HG02610 (cell line): Measurements from ENCODE around the gene TBX2.

ENCODE experiments used
- ATAC-seq: cut with Tn5 transposase; IDR thresholded peaks from one replicate; pipeline ENCODE4 v1.9.1; 2021; ENCODE audit warnings: mild to moderate bottlenecking, moderate library complexity; ENCODE audit not compliant: unreplicated experiment

The TBX2 gene

DNA sequence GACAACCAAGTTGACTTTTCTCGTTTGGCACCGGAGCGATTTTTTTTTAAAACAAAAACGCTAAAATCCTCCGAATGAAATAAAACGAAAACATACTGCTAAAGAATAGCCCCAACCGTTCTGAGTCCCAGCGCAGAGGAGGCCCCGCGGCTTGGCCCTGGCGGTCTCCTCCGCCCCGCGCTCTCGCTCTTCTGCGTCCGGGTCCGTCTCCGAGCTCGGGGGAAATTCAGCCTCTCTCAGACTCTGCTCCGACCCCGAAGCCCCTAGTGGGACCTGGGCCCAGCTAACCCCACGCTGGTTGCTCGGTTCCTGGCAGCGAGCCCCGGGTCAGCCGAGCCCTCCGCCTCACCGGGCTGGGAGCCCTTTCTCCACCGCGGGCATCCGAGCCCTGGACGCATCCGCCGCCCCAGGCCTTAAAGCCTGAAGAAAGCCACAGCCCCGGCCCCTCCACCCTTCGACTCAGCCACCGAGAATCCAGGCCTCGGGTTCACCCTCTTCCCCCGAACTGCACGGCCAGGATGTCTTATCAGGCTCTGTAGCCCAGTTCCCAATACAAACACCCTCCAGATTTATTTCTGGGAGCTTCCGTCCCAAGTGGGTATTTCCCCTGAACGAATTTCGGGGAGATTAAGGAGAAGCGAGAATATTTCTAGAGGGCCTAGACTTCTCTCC is 1.2 kb downstream of the TBX2 start:
- no peak for ATAC-seq

GRCh38 chr17:61401389-61402072 is 1.9 kb downstream of the TBX2 start:
- ATAC-seq: no peak

GRCh38 chr17:61402073-61402541 is 2.5 kb downstream of the TBX2 start:
- no peak for ATAC-seq

DNA sequence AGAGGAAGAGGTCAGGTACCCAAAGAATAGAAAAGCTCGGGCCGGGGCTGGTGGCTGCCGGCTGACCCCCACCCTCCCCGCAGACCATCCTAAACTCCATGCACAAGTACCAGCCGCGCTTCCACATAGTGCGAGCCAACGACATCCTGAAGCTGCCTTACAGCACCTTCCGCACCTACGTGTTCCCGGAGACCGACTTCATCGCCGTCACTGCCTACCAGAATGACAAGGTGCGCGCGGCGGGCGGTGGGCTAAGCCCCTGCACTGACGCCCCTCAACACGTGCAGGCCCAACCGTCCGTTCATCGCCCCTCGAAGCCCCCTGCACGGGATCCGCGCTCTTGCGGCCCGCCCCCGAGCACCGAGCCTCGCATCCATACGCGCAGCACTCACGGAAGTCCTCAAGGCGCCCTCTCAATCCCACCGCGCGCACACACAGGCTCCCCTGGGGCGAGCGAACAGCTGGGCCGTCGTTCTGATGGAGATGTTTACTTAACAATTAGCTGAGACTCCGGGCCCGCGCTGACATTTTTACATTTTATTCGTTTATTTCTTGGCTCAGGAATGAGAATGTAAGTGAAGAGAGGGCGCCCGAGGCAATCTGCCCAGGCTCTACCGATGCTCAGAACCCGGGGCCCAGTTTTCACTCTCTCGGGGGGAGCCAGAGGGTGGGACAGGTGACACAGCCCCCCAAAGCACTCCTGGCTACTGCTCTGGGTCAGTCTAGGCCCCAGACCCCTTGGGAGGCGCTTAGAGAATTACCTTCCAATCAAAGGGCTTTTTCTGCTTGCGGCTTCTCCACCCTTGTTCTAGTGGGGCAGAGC is 3.5 kb downstream of the TBX2 start:
- no peak for ATAC-seq

- no peak for ATAC-seq
Observed at GRCh38 chr17:61403801-61404662, 4.4 kb downstream of the TBX2 start.

GRCh38 chr17:61404663-61404912 is 4.9 kb downstream of the TBX2 start:
- ATAC-seq: no peak

DNA sequence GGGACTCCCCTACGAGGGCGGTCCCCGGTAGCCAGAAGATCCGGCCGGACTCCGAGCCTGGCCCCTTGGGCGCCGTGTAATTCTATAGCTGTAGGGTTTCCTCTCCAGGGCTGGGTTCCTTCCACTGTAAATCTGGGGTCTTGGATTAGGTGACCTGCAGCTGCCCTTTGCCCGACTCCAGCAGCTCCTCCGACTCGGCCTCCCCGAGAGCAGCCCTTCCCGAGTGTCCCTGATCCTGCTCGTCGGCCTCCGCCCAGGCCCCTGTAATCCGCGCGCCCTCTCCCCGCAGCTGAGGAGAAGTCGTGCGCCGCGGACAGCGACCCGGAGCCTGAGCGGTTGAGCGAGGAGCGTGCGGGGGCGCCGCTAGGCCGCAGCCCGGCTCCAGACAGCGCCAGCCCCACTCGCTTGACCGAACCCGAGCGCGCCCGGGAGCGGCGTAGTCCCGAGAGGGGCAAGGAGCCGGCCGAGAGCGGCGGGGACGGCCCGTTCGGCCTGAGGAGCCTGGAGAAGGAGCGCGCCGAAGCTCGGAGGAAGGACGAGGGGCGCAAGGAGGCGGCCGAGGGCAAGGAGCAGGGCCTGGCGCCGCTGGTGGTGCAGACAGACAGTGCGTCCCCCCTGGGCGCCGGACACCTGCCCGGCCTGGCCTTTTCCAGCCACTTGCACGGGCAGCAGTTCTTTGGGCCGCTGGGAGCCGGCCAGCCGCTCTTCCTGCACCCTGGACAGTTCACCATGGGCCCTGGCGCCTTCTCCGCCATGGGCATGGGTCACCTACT is 5.5 kb downstream of the TBX2 start:
- ATAC-seq: no peak

DNA sequence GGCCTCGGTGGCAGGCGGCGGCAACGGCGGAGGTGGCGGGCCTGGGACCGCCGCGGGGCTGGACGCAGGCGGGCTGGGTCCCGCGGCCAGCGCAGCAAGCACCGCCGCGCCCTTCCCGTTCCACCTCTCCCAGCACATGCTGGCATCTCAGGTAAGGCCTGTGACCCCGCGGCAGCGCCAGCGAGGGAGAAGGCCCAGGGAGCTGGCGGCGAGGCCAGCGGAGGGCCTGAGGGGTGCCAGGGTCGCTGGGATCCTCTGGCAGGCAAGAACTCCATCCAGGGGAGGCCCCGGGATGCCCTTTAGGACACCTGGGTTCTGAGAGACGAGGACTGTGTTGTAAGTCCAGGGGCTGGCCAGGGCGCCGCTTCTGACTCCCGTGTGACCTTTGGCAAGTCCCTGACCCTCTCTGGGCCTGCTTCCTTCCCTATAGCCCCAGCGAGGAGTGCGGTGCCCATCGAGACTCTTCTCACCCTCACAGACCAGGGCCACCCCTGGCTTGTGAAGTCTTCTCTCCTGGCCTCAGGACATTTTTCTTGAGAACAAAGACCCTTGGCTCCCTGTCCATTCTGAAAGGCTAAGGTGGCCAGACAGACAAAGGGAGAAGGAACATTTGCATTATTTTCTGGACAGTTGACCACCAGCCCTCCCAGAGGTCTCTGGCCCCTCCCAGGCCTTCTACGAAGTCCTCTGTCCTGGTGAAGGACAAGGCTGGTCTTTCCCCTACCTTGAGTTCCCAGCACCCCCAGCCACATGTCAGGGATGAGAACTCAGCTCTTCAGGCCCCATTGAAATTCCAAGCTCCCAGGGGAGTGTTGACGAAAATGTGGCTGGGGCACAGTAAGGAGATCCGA is 6.3 kb downstream of the TBX2 start:
- no peak for ATAC-seq

GRCh38 chr17:61406537-61406845 is 6.8 kb downstream of the TBX2 start:
- ATAC-seq: no peak

GRCh38 chr17:61406971-61407911 is 7.6 kb downstream of the TBX2 start:
- ATAC-seq: no peak

GRCh38 chr17:61408151-61409041 is 8.8 kb downstream of the TBX2 start:
- ATAC-seq: no peak

- no peak for ATAC-seq
Observed at GRCh38 chr17:61409301-61410112, 9.9 kb downstream of the TBX2 start.

- ATAC-seq: no peak
Observed at GRCh38 chr17:61410141-61411010, 10.7 kb downstream of the TBX2 start.

GRCh38 chr17:61411011-61411260 is 11.3 kb downstream of the TBX2 start:
- ATAC-seq: no peak

DNA sequence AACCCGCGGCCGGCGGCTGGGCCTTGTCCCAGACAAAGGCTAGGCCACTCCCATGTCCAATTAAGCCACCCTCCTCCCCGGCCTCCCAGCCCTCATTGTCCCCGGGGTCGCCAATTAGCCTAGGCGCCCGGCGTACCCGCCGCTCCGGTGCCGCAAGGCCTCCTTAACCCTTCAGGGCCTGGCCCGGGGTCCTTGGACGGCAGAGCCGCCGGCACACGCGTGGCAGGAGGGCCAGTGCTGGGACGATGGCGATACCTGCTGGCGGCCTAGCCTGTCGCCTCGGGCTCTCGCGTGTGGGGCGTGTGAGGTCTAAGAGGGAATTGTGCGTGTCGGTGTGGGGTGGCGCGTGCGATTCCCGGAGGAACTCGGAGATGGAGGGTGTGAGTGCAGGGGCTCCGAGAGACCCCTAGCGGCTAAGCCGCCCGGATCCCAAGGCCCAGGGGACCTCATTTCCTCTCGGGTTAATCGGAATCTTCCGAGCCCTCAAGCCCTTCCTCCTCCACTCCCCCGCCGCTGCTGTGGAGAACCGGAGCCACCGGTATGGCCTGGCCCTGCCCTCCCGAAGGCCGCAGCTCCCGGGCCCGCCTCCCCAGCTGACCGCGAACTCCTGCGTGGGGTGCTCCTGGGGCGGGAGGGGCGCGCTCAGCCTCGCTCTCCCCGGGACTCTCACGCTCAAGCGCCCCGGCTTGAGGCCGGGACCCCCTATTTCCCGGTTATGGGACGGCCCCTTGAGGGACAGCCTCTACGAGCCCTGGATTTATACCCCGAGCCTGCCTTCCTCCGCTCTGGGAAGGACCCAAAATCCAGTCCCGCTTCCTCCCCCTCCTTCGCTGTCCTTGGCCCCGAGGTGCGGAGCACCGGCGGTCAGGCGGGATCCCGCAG is 11.9 kb downstream of the TBX2 start:
- no peak for ATAC-seq
